Neutrophil (primary cell): ENCODE results near the gene FAM117B.

Source experiments
- H3K27ac ChIP-seq: fragments of 200-600 bp; sonication (generic); 2 replicates; pipeline ENCODE4 v1.5.1; 2016; ENCODE audit warnings: mild to moderate bottlenecking, moderate library complexity
- H3K27me3 ChIP-seq: fragments of 200-600 bp; sonication (generic); 2 replicates; pipeline ENCODE4 v1.6.0; 2016; ENCODE audit warnings: mild to moderate bottlenecking
- H3K36me3 ChIP-seq: fragments of 200-600 bp; sonication (generic); 2 replicates; pipeline ENCODE4 v1.5.1; 2017
- H3K4me1 ChIP-seq, 2 experiments: fragments of 200-600 bp in 1 of 2; sonication (generic) in 1 of 2; 1 replicate in 1 of 2; 2 replicates in 1 of 2; pipeline versions ENCODE4 v1.5.1 to v1.6.1; 2013 to 2016; ENCODE audit warnings: low read depth in 1 of 2, low read length in 1 of 2, mild to moderate bottlenecking in 1 of 2, moderate library complexity in 1 of 2; ENCODE audit not compliant: control insufficient read depth in 1 of 2, insufficient read depth in 1 of 2
- H3K4me3 ChIP-seq, 2 experiments: fragments of 200-600 bp in 1 of 2; sonication (generic) in 1 of 2; 1 replicate in 1 of 2; 2 replicates in 1 of 2; pipeline ENCODE4 v1.5.1; 2013 to 2016; ENCODE audit warnings: low read depth in 1 of 2, low read length in 1 of 2, mild to moderate bottlenecking in 1 of 2, moderate library complexity in 1 of 2
- H3K9me3 ChIP-seq: fragments of 200-600 bp; sonication (generic); 2 replicates; pipeline ENCODE4 v1.5.1; 2016
- CTCF ChIP-seq: fragments of 200-600 bp; sonication (generic); IDR thresholded peaks from 2 replicates; pipeline ENCODE4 v1.5.1; 2016; ENCODE audit warnings: antibody characterized with exemption

Gene FAM117B

GRCh38 chr2:202689898-202690297, 55.1 kb downstream of the FAM117B start:
- Histone ChIP-seq H3K4me3 (no peak overlapping the region), H3K27ac (no peak overlapping the region), H3K4me1 (no peaks in the 10 kb centered on the region), H3K36me3 (no peaks in the 10 kb centered on the region), H3K9me3 (no peaks in the 10 kb centered on the region), H3K27me3 (no peaks in the 10 kb centered on the region)
- TF ChIP-seq CTCF = no peak

DNA sequence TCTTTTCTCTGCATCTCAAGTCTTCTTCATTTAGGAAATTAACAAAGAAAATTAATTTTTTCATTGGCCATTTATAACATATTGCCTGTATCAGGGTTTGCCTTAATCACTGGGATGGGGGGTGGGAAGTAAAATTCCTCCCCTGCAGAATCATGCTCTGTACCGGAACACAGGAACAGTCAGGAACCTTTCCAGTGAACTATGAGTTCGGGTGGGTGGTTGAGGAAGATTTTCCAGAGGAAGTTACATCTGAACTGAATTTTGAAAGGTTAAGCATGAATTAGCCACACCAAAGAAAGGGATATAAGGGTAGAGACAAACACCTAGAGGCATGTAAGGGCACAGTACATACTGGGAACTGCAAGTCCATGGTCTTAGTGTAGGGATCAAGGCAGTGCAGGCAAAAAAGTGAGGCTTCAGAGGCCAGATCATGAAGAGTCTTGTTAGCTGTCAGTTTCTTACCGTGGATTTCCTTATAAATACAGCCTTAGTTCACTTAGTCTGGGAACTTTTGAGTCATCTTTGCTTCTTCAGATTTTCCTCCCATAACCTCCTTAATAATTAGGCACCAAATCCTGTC, 55.6 kb downstream of the FAM117B start:
- Histone ChIP-seq H3K27me3 (no peaks in the 10 kb centered on the region), H3K36me3 (no peaks in the 10 kb centered on the region), H3K9me3 (no peaks in the 10 kb centered on the region), H3K4me3 (no peak overlapping the region), H3K4me1 (no peaks in the 10 kb centered on the region), H3K27ac (no peak overlapping the region)
- no peak for TF ChIP-seq CTCF

DNA sequence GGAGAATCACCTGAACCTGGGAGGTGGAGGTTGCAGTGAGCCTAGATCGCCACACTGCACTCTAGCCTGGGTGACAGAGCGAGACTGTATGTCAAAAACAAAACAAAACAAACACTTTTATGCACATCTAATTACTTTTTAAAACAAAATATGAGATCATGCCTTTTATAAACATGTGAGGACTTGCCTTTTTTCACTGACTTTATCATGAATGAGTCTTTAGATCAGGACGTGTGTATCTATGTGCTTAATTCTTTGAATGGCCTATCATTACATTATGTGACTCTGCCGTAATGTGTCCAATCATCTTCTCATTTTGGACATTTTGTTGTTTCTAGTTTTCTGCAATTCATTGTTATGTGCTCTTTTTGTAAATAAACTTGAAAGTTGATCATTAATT, 58.7 kb downstream of the FAM117B start:
- TF ChIP-seq CTCF = no peak
- no peaks in the 10 kb centered on the region for H3K36me3 ChIP-seq
- no peaks in the 10 kb centered on the region for H3K27me3 ChIP-seq
- H3K27ac ChIP-seq = no peak overlapping the region
- no peaks in the 10 kb centered on the region for H3K4me1 ChIP-seq
- H3K4me3 ChIP-seq = no peak overlapping the region
- no peaks in the 10 kb centered on the region for H3K9me3 ChIP-seq

GRCh38 chr2:202695166-202695565, 60.4 kb downstream of the FAM117B start:
- Histone ChIP-seq H3K4me3 (no peak overlapping the region), H3K36me3 (no peaks in the 10 kb centered on the region), H3K27me3 (no peaks in the 10 kb centered on the region), H3K27ac (no peak overlapping the region), H3K4me1 (no peaks in the 10 kb centered on the region), H3K9me3 (no peaks in the 10 kb centered on the region)
- no peak for TF ChIP-seq CTCF

- Histone ChIP-seq H3K27ac (no peak overlapping the region), H3K27me3 (no peaks in the 10 kb centered on the region), H3K4me1 (no peaks in the 10 kb centered on the region), H3K36me3 (no peaks in the 10 kb centered on the region), H3K9me3 (no peaks in the 10 kb centered on the region), H3K4me3 (no peak overlapping the region)
- TF ChIP-seq CTCF = no peak
Measured at GRCh38 chr2:202700075-202700901, 65.5 kb downstream of the FAM117B start.
